ENCODE results near the gene PDXK.
A peak's percentile ranks its signal among the peaks of the same experiment; 100 is the strongest.

PDXK gene

DNA sequence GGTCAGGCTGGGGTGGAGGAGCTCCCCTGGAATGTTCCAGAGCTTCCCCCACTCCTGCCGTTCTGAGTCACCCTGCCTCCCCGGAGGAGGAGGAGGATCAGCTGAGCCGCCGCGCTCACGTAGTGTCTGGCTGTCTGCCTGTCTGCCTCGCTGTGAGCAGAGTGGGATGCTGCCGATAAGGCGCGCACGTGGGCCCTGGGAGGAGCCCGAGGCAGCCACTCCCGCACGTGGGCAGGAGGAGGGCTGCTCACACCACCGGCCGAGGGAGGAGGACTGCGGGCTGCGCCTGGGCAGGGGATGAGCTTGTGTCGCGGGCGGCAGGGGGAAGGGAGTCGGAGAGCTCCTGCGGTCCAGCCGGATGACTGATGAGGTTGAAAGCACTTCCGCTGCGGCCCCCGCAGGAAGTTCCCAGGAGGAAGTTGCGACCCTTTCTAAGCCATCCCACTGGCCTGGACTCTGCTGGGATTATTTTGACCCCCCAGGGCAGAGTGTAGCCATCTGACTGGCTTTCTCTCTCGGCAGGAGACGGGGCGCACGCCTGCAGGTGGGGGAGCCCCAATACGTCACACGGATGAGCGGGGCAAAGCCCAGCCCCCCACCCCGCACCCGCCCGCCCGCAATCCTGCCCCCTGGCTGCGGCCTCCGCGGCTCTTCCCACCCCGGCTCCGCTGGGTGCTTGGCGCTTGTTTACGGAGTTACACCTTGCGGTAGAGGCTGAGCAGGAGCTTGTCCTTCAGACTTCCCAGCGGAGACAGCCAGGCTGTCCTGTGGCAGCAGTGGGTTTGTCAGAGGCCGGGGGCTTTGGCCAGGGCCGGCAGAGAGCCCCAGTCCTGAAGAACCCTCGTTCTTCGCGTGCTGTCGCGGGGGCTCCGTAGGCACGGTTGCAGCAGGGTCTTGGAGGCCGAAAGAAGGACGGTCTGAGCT, 9.8 kb downstream of the PDXK start:
- Histone ChIP-seq H2AK5ac (ENCODE audit: low read length) (peak overlapping the region; percentile 83), H4K8ac (ENCODE audit: low read depth, low read length) (peak overlapping the region; percentile 35), H3K9ac (ENCODE audit: low read length) (peak overlapping the region; percentile 79), H3K4me2 (ENCODE audit: low read length) (peak overlapping the region; percentile 74), H3K79me2 (ENCODE audit: control insufficient read depth, insufficient read depth, low read length, poor library complexity) (peaks cover 6% of the 10 kb centered on the region), H3K23ac (ENCODE audit: low read length) (no peak overlapping the region), H3K4ac (ENCODE audit: low read depth, low read length) (peak overlapping the region; percentile 77), H3K36me3 (ENCODE audit: control insufficient read depth in 1 of 2, insufficient read depth in 2 of 2, low read length in 2 of 2) (peaks cover 3 to 6% of the 10 kb centered on the region in 2 experiments), H3K4me1 (ENCODE audit: control insufficient read depth in 1 of 2, insufficient read depth in 2 of 2, low read length in 2 of 2) (peaks cover 14 to 16% of the 10 kb centered on the region in 2 experiments), H2BK12ac (ENCODE audit: low read length) (peak overlapping the region; percentile 8), H3K27ac (ENCODE audit: low read depth, low read length) (peak overlapping the region; percentile 69), H2BK120ac (ENCODE audit: insufficient read depth, low read length, poor library complexity) (peak overlapping the region; percentile 47), H3K18ac (ENCODE audit: low read length) (peak overlapping the region; percentile 78), H4K12ac (ENCODE audit: low read depth, low read length) (peak overlapping the region; percentile 73), H3K4me3 (ENCODE audit: low read depth, low read length) (peak overlapping the region; percentile 66), H4K91ac (ENCODE audit: low read depth, low read length) (peak overlapping the region; percentile 85), H2BK5ac (ENCODE audit: low read depth, low read length, poor library complexity) (peak overlapping the region; percentile 45), H3K9me3 (ENCODE audit: insufficient read depth, low read depth, low read length) (peaks cover 4% of the 10 kb centered on the region), H2AFZ (ENCODE audit: insufficient read depth, low read length, poor library complexity) (peak overlapping the region; percentile 20), H3K14ac (ENCODE audit: low read length) (peak overlapping the region; percentile 84), H3K79me1 (ENCODE audit: low read length) (peaks cover 18% of the 10 kb centered on the region), H3K27me3 (ENCODE audit: insufficient read depth, low read length) (no peaks in the 10 kb centered on the region)
- DNase-seq, result peak; percentile 90 to 93
- WGBS (ENCODE audit: extremely low coverage, insufficient coverage, insufficient read length), result no CpG with 5 or more reads among the region's 59 CpGs

DNA sequence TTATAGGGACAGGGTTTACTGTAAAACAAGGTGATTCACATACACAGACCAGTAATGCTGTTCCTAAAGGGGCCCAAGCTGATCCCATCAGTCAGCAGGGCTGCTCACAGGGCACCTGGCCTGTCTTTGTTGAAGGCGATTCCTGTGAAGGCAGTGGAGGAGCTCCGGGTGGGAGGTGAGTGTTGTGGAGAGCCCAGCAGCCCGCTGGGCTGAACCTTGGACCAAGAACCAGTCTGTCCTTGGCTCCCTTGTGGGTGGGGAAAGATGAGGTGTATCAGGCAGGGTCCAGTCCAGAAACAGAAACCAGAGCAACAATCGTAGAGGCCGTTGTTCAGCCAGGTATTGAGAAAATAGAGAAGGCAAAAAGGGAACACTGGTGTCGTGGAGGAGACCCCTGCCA, 12.5 kb downstream of the PDXK start:
- WGBS (ENCODE audit: extremely low coverage, insufficient coverage, insufficient read length), result no CpG with 5 or more reads among the region's 6 CpGs

DNA sequence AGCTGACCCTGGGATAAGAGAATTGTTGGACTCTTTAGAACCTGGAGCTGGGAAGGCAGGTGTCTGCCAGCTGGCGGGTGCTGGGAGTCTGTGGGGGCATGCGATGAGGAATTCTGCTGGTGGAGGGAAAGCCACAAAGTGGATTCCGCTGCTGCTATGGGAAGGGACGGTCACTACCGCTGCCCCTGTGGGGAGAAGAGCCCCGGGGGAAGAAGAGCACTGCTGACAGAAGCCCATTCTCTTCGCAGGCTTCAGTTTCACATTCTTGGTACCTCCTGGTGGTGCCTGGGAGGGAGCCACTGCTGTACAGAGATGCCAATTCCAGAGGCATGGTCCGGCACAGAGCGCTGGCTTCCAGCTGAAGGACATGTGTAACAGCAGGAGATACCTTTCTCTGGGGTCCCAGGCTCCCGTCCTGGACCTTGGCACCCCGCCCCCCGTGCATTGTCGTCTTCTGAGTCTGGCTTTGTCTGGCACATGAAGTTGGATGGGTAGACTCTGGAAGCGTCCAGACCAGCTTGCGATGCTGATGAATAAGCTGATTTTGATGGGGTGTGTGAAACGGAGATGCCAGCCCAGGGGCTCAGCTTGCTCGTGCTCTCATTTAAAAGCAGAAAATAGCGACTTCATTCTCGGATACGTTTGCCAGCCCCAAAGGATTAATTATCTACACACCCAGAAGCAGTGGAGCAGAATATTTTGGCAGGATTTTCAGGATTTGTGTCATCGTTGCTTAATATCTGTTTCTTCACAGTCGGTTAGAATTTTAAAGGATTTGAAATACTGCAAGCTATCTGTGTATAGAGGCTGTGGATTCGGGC, 13.2 kb downstream of the PDXK start:
- no peak overlapping the region for H4K8ac ChIP-seq (ENCODE audit: low read depth, low read length)
- H3K9ac ChIP-seq (ENCODE audit: low read length), result no peak overlapping the region
- H3K4me1 ChIP-seq (ENCODE audit: control insufficient read depth in 1 of 2, insufficient read depth in 2 of 2, low read length in 2 of 2), result peaks cover 14 to 20% of the 10 kb centered on the region in 2 experiments
- H2BK120ac ChIP-seq (ENCODE audit: insufficient read depth, low read length, poor library complexity), result no peak overlapping the region
- no peak overlapping the region for H2BK5ac ChIP-seq (ENCODE audit: low read depth, low read length, poor library complexity)
- H3K4me2 ChIP-seq (ENCODE audit: low read length), result no peak overlapping the region
- no peak overlapping the region for H3K4ac ChIP-seq (ENCODE audit: low read depth, low read length)
- H3K9me3 ChIP-seq (ENCODE audit: insufficient read depth, low read depth, low read length), result peaks cover 4% of the 10 kb centered on the region
- no peak overlapping the region for H3K14ac ChIP-seq (ENCODE audit: low read length)
- H3K79me1 ChIP-seq (ENCODE audit: low read length), result peaks cover 18% of the 10 kb centered on the region
- no peak overlapping the region for H4K91ac ChIP-seq (ENCODE audit: low read depth, low read length)
- DNase-seq, result peak; percentile 50 to 60
- H4K12ac ChIP-seq (ENCODE audit: low read depth, low read length), result no peak overlapping the region
- H3K79me2 ChIP-seq (ENCODE audit: control insufficient read depth, insufficient read depth, low read length, poor library complexity), result peaks cover 6% of the 10 kb centered on the region
- WGBS (ENCODE audit: extremely low coverage, insufficient coverage, insufficient read length), result no CpG with 5 or more reads among the region's 23 CpGs
- H3K27me3 ChIP-seq (ENCODE audit: insufficient read depth, low read length), result no peaks in the 10 kb centered on the region
- H3K18ac ChIP-seq (ENCODE audit: low read length), result no peak overlapping the region
- H3K36me3 ChIP-seq (ENCODE audit: control insufficient read depth in 1 of 2, insufficient read depth in 2 of 2, low read length in 2 of 2), result peaks cover 5 to 8% of the 10 kb centered on the region in 2 experiments
- no peak overlapping the region for H2AFZ ChIP-seq (ENCODE audit: insufficient read depth, low read length, poor library complexity)
- no peak overlapping the region for H3K27ac ChIP-seq (ENCODE audit: low read depth, low read length)
- H2AK5ac ChIP-seq (ENCODE audit: low read length), result no peak overlapping the region
- no peak overlapping the region for H3K23ac ChIP-seq (ENCODE audit: low read length)
- no peak overlapping the region for H3K4me3 ChIP-seq (ENCODE audit: low read depth, low read length)
- H2BK12ac ChIP-seq (ENCODE audit: low read length), result no peak overlapping the region

More for the DNA sequence above, 12.5 kb downstream of the PDXK start:
- Histone ChIP-seq H2BK5ac (ENCODE audit: low read depth, low read length, poor library complexity) (no peak overlapping the region), H3K36me3 (ENCODE audit: control insufficient read depth in 1 of 2, insufficient read depth in 2 of 2, low read length in 2 of 2) (peaks cover 3 to 6% of the 10 kb centered on the region in 2 experiments), H3K23ac (ENCODE audit: low read length) (no peak overlapping the region), H4K91ac (ENCODE audit: low read depth, low read length) (no peak overlapping the region), H3K4me2 (ENCODE audit: low read length) (no peak overlapping the region), H2AFZ (ENCODE audit: insufficient read depth, low read length, poor library complexity) (no peak overlapping the region), H2AK5ac (ENCODE audit: low read length) (no peak overlapping the region), H3K4me1 (ENCODE audit: control insufficient read depth in 1 of 2, insufficient read depth in 2 of 2, low read length in 2 of 2) (peaks cover 14 to 20% of the 10 kb centered on the region in 2 experiments), H3K4me3 (ENCODE audit: low read depth, low read length) (no peak overlapping the region), H3K27ac (ENCODE audit: low read depth, low read length) (no peak overlapping the region), H3K9ac (ENCODE audit: low read length) (no peak overlapping the region), H2BK12ac (ENCODE audit: low read length) (no peak overlapping the region), H3K9me3 (ENCODE audit: insufficient read depth, low read depth, low read length) (peaks cover 4% of the 10 kb centered on the region), H2BK120ac (ENCODE audit: insufficient read depth, low read length, poor library complexity) (no peak overlapping the region), H3K14ac (ENCODE audit: low read length) (no peak overlapping the region), H3K79me1 (ENCODE audit: low read length) (peaks cover 18% of the 10 kb centered on the region), H3K4ac (ENCODE audit: low read depth, low read length) (no peak overlapping the region), H3K18ac (ENCODE audit: low read length) (no peak overlapping the region), H3K79me2 (ENCODE audit: control insufficient read depth, insufficient read depth, low read length, poor library complexity) (peaks cover 6% of the 10 kb centered on the region), H4K12ac (ENCODE audit: low read depth, low read length) (no peak overlapping the region), H4K8ac (ENCODE audit: low read depth, low read length) (no peak overlapping the region), H3K27me3 (ENCODE audit: insufficient read depth, low read length) (no peaks in the 10 kb centered on the region)
- peak in 1 of 2 donors; percentile 22 for DNase-seq

DNA sequence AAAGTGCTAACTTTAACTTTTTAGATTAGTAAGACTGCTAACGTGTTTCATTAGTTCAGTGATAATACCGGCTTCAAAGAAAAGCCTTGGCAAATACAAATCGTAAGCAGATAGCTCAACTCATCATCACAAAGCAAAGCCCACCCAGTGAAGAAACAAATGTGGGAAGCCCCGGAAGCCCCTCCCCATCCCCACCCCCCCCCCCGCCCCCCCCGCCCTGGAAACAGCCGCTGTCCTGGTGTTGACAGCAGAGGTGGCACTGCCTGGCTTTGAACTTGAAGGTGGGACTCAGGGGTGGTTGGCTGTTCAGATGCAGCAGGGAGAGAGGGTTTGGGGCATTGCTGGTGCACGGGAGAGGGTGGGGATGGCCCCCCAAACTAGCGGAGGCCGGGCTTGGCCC, 14.1 kb downstream of the PDXK start:
- no peak overlapping the region for H3K4me2 ChIP-seq (ENCODE audit: low read length)
- no peak overlapping the region for H4K8ac ChIP-seq (ENCODE audit: low read depth, low read length)
- H4K12ac ChIP-seq (ENCODE audit: low read depth, low read length), result no peak overlapping the region
- H3K4me1 ChIP-seq (ENCODE audit: control insufficient read depth in 1 of 2, insufficient read depth in 2 of 2, low read length in 2 of 2), result peaks cover 9 to 14% of the 10 kb centered on the region in 2 experiments
- H3K9me3 ChIP-seq (ENCODE audit: insufficient read depth, low read depth, low read length), result peaks cover 4% of the 10 kb centered on the region
- WGBS (ENCODE audit: extremely low coverage, insufficient coverage, insufficient read length), result no CpG with 5 or more reads among the region's 10 CpGs
- H2BK120ac ChIP-seq (ENCODE audit: insufficient read depth, low read length, poor library complexity), result no peak overlapping the region
- peaks cover 13% of the 10 kb centered on the region for H3K79me1 ChIP-seq (ENCODE audit: low read length)
- no peak overlapping the region for H2AFZ ChIP-seq (ENCODE audit: insufficient read depth, low read length, poor library complexity)
- no peak overlapping the region for H3K27ac ChIP-seq (ENCODE audit: low read depth, low read length)
- H3K14ac ChIP-seq (ENCODE audit: low read length), result no peak overlapping the region
- H3K27me3 ChIP-seq (ENCODE audit: insufficient read depth, low read length), result no peaks in the 10 kb centered on the region
- peaks cover 12 to 14% of the 10 kb centered on the region in 2 experiments for H3K36me3 ChIP-seq (ENCODE audit: control insufficient read depth in 1 of 2, insufficient read depth in 2 of 2, low read length in 2 of 2)
- no peak overlapping the region for H2AK5ac ChIP-seq (ENCODE audit: low read length)
- H4K91ac ChIP-seq (ENCODE audit: low read depth, low read length), result no peak overlapping the region
- H3K23ac ChIP-seq (ENCODE audit: low read length), result no peak overlapping the region
- DNase-seq, result no peak
- H3K9ac ChIP-seq (ENCODE audit: low read length), result no peak overlapping the region
- no peak overlapping the region for H3K18ac ChIP-seq (ENCODE audit: low read length)
- no peak overlapping the region for H3K4ac ChIP-seq (ENCODE audit: low read depth, low read length)
- peaks cover 6% of the 10 kb centered on the region for H3K79me2 ChIP-seq (ENCODE audit: control insufficient read depth, insufficient read depth, low read length, poor library complexity)
- H2BK12ac ChIP-seq (ENCODE audit: low read length), result no peak overlapping the region
- no peak overlapping the region for H2BK5ac ChIP-seq (ENCODE audit: low read depth, low read length, poor library complexity)
- no peak overlapping the region for H3K4me3 ChIP-seq (ENCODE audit: low read depth, low read length)
